ENCODE data around the gene NFIA.

DNA sequence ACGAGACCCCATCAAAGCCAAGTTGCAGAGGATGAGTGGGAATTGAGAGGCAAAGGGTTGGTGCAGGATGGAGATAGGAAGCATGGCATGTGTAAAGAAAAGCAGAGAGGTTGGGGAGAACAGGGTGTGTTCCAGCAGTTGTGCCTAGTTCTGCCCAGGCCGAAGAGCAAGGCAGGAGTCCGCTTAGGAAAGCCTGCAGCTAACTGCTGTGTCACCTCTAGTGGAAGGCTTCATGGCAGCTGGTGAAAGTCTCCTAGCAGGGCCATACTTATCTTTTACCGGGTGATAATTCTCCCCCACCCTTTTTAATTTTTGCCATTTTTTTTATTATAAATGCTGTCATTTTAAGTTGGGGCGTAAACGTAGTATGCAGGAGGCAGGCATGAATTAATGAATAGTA is 93.6 kb downstream of the NFIA start:
- TF ChIP-seq, protein P1, sequence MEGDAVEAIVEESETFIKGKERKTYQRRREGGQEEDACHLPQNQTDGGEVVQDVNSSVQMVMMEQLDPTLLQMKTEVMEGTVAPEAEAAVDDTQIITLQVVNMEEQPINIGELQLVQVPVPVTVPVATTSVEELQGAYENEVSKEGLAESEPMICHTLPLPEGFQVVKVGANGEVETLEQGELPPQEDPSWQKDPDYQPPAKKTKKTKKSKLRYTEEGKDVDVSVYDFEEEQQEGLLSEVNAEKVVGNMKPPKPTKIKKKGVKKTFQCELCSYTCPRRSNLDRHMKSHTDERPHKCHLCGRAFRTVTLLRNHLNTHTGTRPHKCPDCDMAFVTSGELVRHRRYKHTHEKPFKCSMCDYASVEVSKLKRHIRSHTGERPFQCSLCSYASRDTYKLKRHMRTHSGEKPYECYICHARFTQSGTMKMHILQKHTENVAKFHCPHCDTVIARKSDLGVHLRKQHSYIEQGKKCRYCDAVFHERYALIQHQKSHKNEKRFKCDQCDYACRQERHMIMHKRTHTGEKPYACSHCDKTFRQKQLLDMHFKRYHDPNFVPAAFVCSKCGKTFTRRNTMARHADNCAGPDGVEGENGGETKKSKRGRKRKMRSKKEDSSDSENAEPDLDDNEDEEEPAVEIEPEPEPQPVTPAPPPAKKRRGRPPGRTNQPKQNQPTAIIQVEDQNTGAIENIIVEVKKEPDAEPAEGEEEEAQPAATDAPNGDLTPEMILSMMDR (IDR thresholded peaks at IDR 0.05): no peak
- no peak for TF ChIP-seq EZH2 (IDR thresholded peaks at IDR 0.05; ENCODE audit: borderline replicate concordance, insufficient read depth, low read depth, low read length, poor library complexity, severe bottlenecking)

Data from B cell (primary cell).